Measurements from ENCODE around the gene PHF13. TPM values are rescaled to one million over a fixed set of nuclear protein-coding genes. Genes with fewer than 3 reads are reported as not detected.

PHF13 gene
- total RNA-seq, 1 experiment from 2014 or later, result 55.8 TPM

- no peaks in the 10 kb centered on the region for H4K20me1 ChIP-seq (ENCODE audit: control insufficient read depth, insufficient read depth, insufficient read length)
- H4K5ac ChIP-seq (ENCODE audit: insufficient read length, low read depth, low read length), result no peak overlapping the region
Measured at GRCh38 chr1:6592865-6593593, 20.5 kb upstream of the PHF13 start.

More at GRCh38 chr1:6592865-6593593, 20.5 kb upstream of the PHF13 start:
- TF ChIP-seq CTCF (conservative IDR thresholded peaks at IDR 0.05), result no peak
- H3K14ac ChIP-seq (ENCODE audit: insufficient read depth, low read length), result no peak overlapping the region
- H3K23ac ChIP-seq (ENCODE audit: insufficient read length, low read depth, low read length), result no peak overlapping the region
- no peak overlapping the region for H3K27ac ChIP-seq (ENCODE audit: insufficient read length, low read depth, low read length)
- no peaks in the 10 kb centered on the region for H3K23me2 ChIP-seq (ENCODE audit: insufficient read length, low read depth, low read length, poor library complexity, severe bottlenecking)
- H2AK5ac ChIP-seq (ENCODE audit: insufficient read length, low read length), result no peak overlapping the region
- WGBS (ENCODE audit: extremely low coverage, insufficient read length, low lambda C conversion rate), result no CpG with 5 or more reads among the region's 38 CpGs
- no peak for DNase-seq
- H3K27me3 ChIP-seq (ENCODE audit: insufficient read depth, low read length), result no peaks in the 10 kb centered on the region
- H2BK20ac ChIP-seq (ENCODE audit: low read depth, low read length, poor library complexity, severe bottlenecking), result no peak overlapping the region
- H3K27ac Mint-ChIP-seq, result no peak overlapping the region
- H4K91ac ChIP-seq (ENCODE audit: insufficient read length, low read depth, low read length), result no peak overlapping the region
- H3K4me3 Mint-ChIP-seq, result 0 out of 5 replicates have a peak overlapping the region, but pooled peaks of 1 of the 2 experiments have one; percentile 21
- no peak overlapping the region for H3K9ac ChIP-seq (ENCODE audit: extremely low read depth, insufficient read length, low read length)
- H3K4me2 ChIP-seq (ENCODE audit: insufficient read depth, insufficient read length, low read length), result no peak overlapping the region
- H3K9me3 Mint-ChIP-seq, result no peaks in the 10 kb centered on the region
- H3K4ac ChIP-seq (ENCODE audit: low read depth, low read length), result no peak overlapping the region
- H3K79me2 ChIP-seq (ENCODE audit: insufficient read depth, low read length), result no peaks in the 10 kb centered on the region; the same call in 1 of the 2 replicates
- no peak overlapping the region for H3T11ph ChIP-seq (ENCODE audit: low read length)
- no peak overlapping the region for H2BK12ac ChIP-seq (ENCODE audit: insufficient read length, low read depth, low read length)
- no peaks in the 10 kb centered on the region for H3K9me3 ChIP-seq (ENCODE audit: control insufficient read depth, low read depth, low read length)
- no peak overlapping the region for H2AFZ ChIP-seq (ENCODE audit: low read length)
- 0 out of 4 replicates have a peak, but pooled peaks cover 0 to 2% of the 10 kb centered on the region in 2 experiments for H3K4me1 Mint-ChIP-seq
- no peak overlapping the region for H2BK5ac ChIP-seq (ENCODE audit: insufficient read length, low read length)
- H3K18ac ChIP-seq (ENCODE audit: insufficient read length, low read depth, low read length), result no peak overlapping the region
- no peak overlapping the region for H3K56ac ChIP-seq (ENCODE audit: insufficient read length, low read depth, low read length)
- H3K27me3 Mint-ChIP-seq (ENCODE audit: low read depth), result no peaks in the 10 kb centered on the region
- no peak overlapping the region for H2BK120ac ChIP-seq (ENCODE audit: low read depth, low read length, poor library complexity, severe bottlenecking)
- H2BK15ac ChIP-seq (ENCODE audit: low read depth, low read length), result no peak overlapping the region
- H3K79me1 ChIP-seq (ENCODE audit: insufficient read depth, low read depth, low read length, poor library complexity, severe bottlenecking), result no peaks in the 10 kb centered on the region
- H4K8ac ChIP-seq (replicated peaks; ENCODE audit: insufficient read length, low read depth, low read length), result no peak overlapping the region
- H3K36me3 Mint-ChIP-seq (ENCODE audit: insufficient read depth in 1 of 3, low read depth in 3 of 3), result peaks cover 23 to 77% (median 62%) of the 10 kb centered on the region in 3 experiments; a peak in 6 of 7 replicates
- no peaks in the 10 kb centered on the region for H3K4me1 ChIP-seq (ENCODE audit: insufficient read depth, low read length)
